Left cardiac atrium (tissue), 4 donors: ENCODE measurements around the gene APOA5. TPM values are rescaled to one million over a fixed set of nuclear protein-coding genes. Genes with fewer than 3 reads are reported as not detected.
"Not testable (repeated sequence)": the region's sequence is repeated elsewhere in the genome, so short reads cannot be mapped to it uniquely, and the experiment has no call there.

Source experiments
- ATAC-seq, 2 donors: fragments of 200-7000 bp; cut with Tn5 transposase; one replicate each; pipeline ENCODE4 v1.9.1; 2020; ENCODE audit warnings: mild to moderate bottlenecking in 2 of 2, moderate library complexity in 2 of 2
- DNase-seq: peaks from one replicate; pipeline ENCODE4 v3.0.0-alpha.2; 2020
- intact Hi-C, 2 donors: fragments of 100-400 bp; cut with DNase I; formaldehyde crosslinking; loops; one replicate each; pipeline versions ENCODE4 v1.14.1 to v1.15.1; 2022 to 2023
- total RNA-seq, 2 donors: library from RNA; stranded (reverse); fragmentation: NEBNext Ultra II Directional; extraction: Animal tissue kit (Norgen Biotek cat#: 25700); gene quantifications; one replicate each; pipeline ENCODE4 v1.2.1, GENCODE V29; 2021
- donor health status: DM: no; HTN: yes; CAD: no.
- donor health status: DM: no; HTN: yes; CAD: no; lungs with severe emphysema.
- donor health status: DM: yes; HTN: yes; CAD: no.
- donor health status: Dilated cardiomyopathy.

Gene APOA5
- total RNA-seq, 2 donors from 2014 or later = not detected

DNA sequence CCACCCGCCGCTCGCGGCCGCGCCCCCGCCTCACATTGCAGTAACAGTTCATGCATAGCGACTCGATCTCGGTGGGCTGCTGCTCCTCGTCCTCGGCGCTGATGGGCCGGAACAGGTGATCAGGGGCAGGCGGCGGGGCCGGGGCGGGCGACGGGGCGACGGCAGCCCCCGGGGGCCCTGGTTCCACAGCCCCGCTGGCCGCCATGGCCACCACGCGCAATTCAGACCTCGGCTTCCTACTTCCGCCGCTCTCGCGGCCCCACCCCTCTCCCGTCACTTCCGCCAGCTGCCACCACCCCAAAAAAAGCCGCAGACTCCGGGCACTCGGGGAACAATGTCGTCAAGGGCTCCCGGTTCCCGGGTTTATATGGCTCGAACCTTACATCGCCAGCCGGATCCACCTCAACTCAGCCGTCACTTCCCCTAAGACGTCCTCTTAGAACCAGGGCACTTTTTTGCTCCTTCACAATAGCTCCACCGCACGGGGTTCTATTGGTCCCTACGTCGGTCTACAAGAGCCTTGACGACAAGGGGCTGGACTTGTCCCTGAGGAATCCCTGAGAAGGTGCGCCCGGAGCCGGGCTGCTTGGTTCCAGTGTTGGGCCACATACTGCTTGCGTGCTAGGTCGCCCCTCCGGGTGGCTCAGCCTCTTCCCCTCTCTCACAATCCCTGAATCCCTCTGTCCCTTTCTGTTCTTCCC lies 3.7 kb downstream of the APOA5 start, which contains the start of gene ZPR1:
Gene ZPR1 (minus strand): TSS at position 238 of the 701 bp plus-strand sequence. CDS start 33 bp downstream, at position 205.
- intact Hi-C loops = loop anchor here in 1 of 2 donors (10.0 kb wide), 1 partner anchor 437 kb away; no protein-coding TSS in a partner anchor

DNA sequence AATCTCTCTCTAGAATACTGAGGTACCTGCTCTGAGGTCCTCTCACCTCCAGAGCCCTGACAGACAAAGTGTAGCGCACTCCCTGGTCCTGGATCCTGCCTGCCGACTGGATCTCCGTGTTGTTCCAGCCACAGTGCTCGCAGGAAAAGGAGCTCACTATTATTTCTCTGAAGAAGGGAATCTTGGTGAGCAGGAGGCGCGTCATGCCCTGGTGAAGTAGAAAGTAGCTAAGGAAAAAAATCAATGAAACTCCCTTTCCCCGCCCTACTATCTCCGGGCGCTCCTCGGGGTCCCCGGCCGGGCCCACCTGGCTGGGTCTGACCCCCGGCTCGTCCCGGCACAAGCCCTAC lies 4.3 kb downstream of the APOA5 start:
- ATAC-seq (peak in 1 of 2 donors; percentile 11), DNase-seq (no peak)
- intact Hi-C loops = loop anchor here in 1 of 2 donors (10.0 kb wide), 1 partner anchor 437 kb away; no protein-coding TSS in a partner anchor

More for the DNA sequence above, 3.7 kb downstream of the APOA5 start, which contains the start of gene ZPR1:
- peak; percentile 88 for DNase-seq
- peak; percentile 88 to 91 for ATAC-seq

DNA sequence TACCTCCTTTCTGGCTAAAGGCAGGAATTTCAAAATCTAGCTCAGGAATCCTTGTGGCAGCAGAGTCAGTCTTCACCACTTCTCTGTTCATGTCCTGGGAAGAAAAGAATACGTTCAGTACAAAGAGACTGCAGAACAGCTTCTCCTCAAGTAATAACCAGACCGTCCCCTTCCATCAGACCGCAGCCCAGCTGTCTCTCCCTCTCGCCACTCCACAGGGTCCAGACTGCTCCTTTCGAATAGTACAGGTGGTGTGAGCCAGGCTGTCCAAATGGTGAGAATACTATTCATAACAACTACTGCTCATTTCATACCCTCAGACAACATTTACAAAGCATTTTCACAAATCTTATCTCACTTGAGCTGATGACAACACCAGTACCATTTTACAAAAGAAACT lies 4.7 kb downstream of the APOA5 start:
- no peak for DNase-seq
- no peak for ATAC-seq
- intact Hi-C loops = loop anchor here in 1 of 2 donors (10.0 kb wide), 1 partner anchor 438 kb away; no protein-coding TSS in a partner anchor

DNA sequence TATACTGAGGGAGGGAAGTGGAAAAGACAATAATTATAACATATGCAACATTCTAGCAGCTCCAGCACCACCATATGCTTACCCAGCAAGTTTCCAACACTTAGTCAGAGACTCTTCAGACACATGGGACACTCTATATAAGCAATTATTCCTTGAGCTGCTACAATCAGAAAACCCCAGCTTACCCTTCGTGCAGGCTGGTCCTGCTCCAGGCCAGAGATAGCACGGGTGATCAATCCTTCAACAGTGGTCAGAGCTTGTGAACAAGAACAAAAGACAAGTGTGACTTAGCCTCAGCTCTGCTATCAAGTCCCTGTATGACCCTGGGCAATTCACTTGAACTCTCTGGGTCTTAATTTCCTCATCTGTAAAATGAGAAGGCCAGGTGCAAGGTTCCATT lies 5.4 kb downstream of the APOA5 start:
- intact Hi-C loops = loop anchor here in 1 of 2 donors (10.0 kb wide), 1 partner anchor 438 kb away; no protein-coding TSS in a partner anchor
- DNase-seq = no peak
- ATAC-seq = no peak

DNA sequence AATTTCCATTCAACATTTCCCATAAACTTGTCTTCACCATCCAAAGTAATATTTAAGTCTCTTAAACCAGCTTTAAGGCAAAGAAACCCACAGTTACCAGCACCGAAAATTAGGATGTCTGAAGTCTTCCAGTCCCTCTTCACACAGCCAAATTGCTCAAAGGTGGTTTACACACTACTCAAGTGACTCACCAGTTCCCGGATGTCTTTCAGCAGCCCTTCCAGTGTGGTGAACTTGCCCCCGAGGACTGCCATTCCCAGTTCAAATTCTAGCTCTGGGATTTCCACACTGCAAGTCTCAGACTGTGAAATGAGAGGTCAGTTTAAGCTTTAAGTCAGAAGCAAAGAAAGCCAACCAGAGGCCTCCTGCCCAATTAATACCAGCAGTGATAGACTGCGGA lies 9.0 kb downstream of the APOA5 start:
- ATAC-seq (no peak), DNase-seq (no peak)
- intact Hi-C loops = loop anchor here in 1 of 2 donors (10.0 kb wide), 1 partner anchor 442 kb away; no protein-coding TSS in a partner anchor

DNA sequence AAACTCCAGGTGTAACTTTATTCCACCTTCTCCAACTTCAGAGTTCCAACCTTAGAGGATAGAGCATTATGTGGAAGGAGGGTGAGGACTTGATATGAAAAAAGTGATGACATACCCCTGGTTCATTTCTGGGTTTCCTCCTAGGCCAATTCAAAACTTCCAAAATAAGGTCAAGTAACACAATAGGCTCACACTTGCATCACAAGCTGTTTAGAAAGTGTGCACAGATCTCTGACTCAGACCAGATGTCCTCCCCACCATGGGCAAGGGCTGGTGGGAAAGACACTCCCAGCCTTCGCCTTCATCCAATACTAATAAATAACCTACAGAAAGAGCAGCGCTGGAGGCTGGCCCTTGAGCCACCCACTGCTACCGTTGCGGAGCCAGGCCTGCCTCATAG lies 13.1 kb downstream of the APOA5 start:
- ATAC-seq (no peak), DNase-seq (no peak)
- intact Hi-C loops = no loop called here

DNA sequence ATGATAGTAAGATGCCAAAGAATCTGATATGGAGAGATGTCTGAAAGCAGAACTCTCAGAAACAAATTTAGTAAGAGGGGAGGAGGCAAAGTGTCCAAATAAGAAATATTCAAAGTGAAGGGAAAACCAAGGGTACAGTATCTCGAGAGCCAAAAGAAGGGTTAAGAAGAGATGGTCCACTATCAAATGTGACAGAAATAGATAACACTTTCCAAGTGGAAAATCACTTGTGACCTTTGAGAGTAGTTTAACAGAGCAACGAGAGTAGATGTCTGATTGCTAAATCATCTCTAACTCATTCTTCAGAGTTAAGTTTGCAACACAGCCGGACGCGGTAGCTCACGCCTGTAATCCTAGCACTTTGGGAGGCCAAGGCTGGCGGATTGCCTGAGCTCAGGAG lies 14.6 kb downstream of the APOA5 start:
- intact Hi-C loops = no loop called here
- ATAC-seq = no peak
- no peak for DNase-seq

DNA sequence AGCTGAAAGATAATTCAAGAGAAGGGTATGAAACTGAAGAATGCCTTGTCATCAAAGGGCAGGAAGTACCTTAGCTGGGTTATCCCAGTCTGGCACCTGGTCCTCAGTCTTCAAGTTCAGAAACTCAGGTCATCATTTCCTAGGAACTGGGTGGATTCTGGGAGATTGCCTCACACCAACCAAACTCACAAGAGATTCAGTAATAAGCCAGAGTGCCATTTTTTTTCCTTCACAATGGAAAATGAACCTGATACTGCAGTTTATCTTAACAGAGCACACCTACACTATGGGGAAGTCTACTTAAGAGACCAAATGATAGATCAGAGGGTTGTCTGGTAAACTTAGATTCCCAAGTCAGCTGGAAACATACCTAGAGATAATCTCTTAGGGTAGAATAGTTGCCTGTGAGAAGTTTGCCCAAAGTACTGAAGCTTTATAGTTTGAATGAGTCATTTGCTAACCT lies 15.1 kb downstream of the APOA5 start:
- ATAC-seq (no peak), DNase-seq (no peak)
- intact Hi-C loops = no loop called here

DNA sequence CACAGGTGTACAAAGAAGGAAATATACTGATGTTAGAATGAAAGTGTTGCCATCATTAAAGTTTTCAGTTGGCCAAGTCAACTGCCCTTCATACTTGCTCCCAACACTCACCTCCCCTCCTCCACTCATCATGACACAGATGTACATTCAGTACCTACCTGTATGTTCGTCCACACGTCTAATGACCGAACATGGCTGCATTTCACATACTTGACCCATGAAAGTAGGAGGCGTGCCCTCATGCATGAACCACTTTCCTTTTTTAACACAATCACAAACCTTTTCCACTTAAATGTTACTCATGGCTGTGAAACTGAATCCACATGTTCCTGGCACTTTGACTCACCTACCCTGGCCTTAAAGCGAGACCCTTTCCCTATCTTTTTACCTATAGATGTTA lies 15.7 kb downstream of the APOA5 start:
- no peak for DNase-seq
- ATAC-seq = no peak
- intact Hi-C loops = no loop called here

DNA sequence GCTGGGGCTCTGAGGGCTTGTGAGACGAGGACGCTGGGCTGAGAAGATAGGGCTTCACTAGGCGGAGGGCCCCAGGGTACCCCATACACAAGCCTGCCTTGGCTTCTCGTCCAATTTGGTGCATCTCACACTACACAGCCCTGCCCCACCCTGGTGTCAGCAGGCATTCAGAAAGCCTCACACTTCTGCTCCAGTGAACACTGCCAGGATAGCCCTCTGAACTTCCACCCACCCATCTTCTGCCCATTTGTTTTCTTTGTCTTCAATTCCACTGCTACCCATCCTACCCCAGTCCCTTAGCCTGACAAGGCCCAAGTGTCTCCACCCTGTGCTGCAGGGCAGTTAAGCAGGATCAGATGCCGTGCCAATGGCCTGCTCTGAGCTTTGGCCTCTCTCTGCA lies 17.0 kb downstream of the APOA5 start:
- ATAC-seq = no peak

DNA sequence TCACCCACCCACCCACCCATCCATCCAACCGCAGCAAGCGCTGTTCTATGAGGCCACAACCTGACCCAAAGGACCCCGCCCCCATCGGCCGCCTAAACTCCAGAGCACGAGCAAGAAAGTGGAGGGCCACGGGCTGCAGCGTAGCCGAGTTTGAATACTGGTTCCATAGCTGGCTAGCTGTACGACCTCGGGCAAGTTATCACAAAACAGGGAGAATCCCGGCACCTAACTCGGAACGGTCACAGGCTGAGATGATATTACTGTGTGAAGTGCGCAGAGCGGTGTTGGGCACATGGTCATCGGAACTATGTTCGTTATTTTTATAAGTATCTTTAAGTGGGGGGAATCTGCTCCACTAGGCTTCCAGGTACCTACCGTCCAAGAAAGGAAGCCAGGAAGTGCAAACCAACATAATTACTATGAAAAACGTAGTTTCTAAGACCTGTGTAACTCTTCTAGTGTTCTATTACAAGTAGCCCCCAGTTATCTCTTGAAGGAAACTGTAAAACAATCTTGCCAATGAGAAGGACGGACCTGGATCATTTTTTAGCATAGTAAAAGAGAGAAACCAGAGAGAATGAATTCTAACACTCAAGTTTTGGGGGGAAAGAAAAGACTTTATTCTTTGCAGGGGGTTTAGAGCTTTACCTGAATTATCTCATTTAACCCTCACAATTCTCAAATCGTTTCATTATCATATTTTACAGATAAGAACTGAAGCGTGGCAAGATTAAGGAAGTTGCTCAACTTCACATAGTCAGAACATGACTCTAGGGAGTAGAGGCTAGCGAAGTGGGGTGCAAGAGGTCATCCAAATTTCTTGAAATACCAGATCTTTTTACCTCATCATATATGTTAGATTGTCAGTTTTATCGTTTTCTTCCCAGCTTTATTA lies 18.2 kb downstream of the APOA5 start:
- intact Hi-C loops = no loop called here
- ATAC-seq (peak; percentile 58 to 73), DNase-seq (no peak)

More for the DNA sequence above, 17.0 kb downstream of the APOA5 start:
- no peak for DNase-seq
- intact Hi-C loops = no loop called here

DNA sequence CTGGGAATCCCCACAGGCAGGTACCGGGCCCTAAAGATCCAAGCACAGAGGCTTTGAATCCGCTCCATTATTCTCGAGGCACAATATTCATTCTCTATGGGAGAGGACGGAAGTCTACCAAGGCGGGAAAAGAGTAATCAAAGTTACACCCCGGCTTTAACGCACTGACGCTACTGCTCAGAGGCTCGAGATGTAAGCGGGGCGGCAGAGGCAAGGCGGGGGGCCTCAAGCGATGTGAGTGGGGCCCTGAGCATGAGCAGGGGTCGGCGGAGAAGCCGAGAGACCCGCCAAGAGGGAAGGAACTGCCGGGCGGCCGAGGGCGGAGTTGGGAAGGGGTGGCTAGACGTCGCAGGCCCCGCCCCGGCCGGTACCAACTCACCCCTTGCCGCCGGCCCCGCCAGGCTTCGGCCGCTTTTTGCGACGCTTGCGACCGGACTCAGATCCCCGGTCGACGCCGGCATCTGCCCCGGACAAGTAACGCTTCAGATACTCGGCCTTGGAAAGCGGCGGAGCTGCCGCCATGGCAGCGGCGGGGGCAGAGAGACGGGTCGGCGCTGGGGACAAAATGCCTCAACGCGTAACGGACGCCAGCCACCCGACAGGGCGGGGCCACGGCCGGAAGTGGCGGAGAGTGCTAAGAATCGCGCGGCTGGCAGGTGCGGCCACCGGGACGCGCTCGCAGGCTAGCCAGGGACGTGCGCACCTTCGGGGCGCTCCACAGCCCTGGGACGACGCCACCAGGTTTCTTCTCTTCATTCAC lies 19.1 kb downstream of the APOA5 start, which contains the start of gene BUD13:
Gene BUD13 (minus strand): TSS at position 545 of the 760 bp plus-strand sequence. CDS start 23 bp downstream, at position 522.
- DNase-seq = peak; percentile 92
- ATAC-seq = peak; percentile 95 to 96
- intact Hi-C loops = no loop called here

DNA sequence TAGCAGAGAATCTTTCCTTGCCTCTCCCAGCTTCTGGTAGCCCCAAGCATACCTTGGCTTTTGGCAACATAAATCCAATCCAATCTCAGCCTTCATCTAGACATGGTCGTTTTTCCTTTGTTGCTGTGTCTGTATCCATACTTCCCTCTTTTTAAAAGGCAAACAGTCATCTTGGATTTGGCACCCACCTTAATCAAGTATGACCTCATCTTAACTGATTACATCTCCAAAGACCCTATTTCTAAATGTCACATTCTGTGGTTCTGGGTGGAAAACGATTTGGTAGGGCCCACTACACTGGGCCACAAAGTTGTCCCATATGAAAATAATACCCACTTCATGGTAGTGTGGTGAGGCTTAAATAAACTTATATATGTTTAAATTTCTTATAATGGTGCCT lies 19.7 kb downstream of the APOA5 start:
- ATAC-seq = no peak
- DNase-seq = no peak
- intact Hi-C loops = no loop called here

DNA sequence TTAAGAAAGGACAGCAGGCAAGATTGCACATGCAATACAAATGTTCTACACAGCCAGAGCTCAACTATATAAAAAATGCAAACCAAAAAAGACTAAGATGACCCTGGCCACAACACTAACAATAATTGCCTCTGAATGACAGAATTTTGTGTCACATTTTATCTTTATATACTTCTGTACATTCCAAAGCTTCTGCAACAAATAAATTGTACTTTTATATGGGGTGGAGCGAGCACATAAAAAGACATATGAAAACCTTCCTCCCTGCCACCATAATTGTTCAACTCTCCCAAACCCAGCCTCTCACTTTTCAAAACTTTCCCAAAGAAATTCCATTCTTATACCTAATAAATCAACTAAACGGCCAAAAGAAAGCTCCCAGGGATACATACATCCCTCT lies 29.5 kb downstream of the APOA5 start:
- DNase-seq (no peak), ATAC-seq (no peak)
- intact Hi-C loops = no loop called here

DNA sequence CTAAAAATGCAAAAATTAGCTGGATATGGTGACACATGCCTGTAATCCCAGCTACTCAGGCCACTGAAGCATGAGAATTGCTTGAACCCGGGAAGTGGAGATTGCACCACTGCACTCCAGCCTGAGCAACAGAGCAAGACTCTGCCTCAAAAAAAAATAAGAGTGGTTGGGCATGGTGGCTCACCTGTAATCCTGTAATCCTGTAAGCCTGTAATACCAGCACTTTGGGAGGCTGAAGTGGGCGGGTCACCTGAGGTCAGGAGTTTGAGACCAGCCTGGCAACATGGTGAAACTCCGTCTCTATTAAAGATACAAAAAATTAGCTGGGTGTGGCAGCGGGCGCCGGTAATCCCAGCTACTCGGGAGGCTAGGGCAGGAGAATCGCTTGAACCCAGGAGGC lies 35.6 kb downstream of the APOA5 start:
- DNase-seq, ATAC-seq, intact Hi-C loops: not testable (repeated sequence)

DNA sequence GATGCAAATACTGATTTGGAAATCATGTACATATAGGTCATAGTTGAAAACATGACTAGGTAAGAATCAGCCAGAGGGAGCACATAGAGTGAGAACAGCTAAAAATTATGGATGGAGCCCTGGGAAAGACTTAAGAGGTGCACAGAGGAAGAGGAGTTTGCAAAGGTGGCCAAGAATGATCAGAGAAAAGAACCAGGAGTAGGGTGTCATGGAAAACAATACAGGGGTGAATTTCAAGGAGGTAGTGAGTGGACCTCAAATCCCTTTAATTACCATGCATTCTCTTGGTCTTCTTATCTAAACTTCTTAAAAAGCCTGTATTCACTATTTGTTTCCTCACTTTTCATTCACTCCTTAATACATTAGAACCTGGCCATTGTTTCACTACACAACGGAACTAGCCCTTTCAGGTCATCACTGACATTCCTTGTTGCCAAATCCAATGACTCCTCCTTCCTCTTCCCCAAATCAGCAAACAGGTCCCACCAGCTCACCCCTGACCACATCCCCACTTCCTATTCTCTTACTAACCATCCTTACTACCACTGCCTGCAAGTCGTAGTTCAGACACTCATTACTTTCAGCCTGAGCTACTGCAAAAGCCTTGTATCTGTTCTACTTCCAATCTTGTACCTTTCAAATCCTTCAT lies 41.5 kb downstream of the APOA5 start:
- DNase-seq = no peak
- ATAC-seq = no peak
- intact Hi-C loops = no loop called here

DNA sequence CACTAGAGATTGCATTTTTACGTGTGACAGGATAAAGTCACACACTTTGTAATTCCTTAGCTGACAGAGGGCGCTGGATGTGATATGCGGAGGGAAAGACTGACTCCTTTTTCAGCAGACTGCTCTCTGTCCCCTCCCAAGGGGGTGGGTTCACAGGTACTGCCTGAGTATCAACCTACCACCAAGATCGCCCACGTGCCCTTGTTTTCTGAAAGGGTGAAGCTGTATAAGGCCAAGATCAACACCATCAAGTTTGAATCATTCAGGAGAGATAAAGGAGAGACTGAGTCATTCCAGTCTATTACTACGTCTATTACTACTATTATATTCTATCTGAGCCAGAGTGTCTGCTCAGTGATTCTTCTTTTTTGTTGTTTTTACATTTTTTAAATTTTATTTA lies 49.6 kb downstream of the APOA5 start:
- ATAC-seq = peak in 1 of 2 donors; percentile 85
- intact Hi-C loops = no loop called here

DNA sequence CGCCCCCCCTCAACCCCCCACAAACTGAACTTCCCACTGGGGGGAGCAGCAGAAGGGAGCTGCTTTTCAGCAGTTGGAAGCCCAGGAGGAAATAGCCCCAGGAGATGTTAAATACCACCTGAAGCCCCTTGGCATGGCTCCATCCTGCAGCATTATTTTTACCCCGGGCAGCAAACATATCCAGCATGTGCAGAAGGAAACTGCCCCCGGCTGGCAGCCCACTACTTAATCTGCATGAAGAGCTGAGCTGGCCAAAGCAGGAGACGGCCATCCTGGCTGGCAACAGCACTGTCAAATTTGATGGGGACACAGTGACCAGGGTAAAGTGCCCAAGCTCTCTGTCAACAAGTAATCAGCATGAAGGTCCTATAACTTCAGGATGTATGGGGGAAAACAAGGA lies 50.9 kb downstream of the APOA5 start:
- ATAC-seq (no peak), DNase-seq (no peak)
- intact Hi-C loops = no loop called here

More for the DNA sequence above, 49.6 kb downstream of the APOA5 start:
- no peak for DNase-seq
